IMR-90 (cell line): ENCODE results near the gene DENND1A. TPM values are rescaled to one million over a fixed set of nuclear protein-coding genes. Genes with fewer than 3 reads are reported as not detected.

Experiments
- ATAC-seq: fragments of 200-7000 bp; cut with Tn5 transposase; 2 replicates; pipeline ENCODE4 v1.9.1; 2020; ENCODE audit warnings: low read depth, mild to moderate bottlenecking, moderate library complexity
- BruUV-seq: library from RNA; stranded (reverse); fragments of 400-500 nt; replicated peaks from 2 replicates; lab custom pipeline; 2021; lab: Mats Ljungman, UMichigan
- CTCF ChIA-PET: fragments of 300-600 bp; formaldehyde crosslinking; extraction: SDS; loops from one replicate; lab custom pipeline; 2021; ENCODE audit warnings: antibody characterized with exemption; lab: Yijun Ruan, JAX
- POLR2A ChIA-PET: fragments of 300-600 bp; sonication (Branson Sonifier 250); formaldehyde crosslinking; loops from one replicate; lab custom pipeline; 2022; ENCODE audit warnings: antibody characterized with exemption; ENCODE audit not compliant: unreplicated experiment; lab: Charles Lee
- DNase-seq: peaks from one replicate; pipeline ENCODE4 v3.0.0; 2013
- H2AFZ ChIP-seq: replicated peaks from 2 replicates; pipeline ENCODE3; 2013; ENCODE audit warnings: low read length, mild to moderate bottlenecking; ENCODE audit not compliant: poor library complexity
- H2AK5ac ChIP-seq: 2 replicates; pipeline ENCODE4 v1.6.1; 2013; ENCODE audit warnings: low read depth, low read length, inconsistent platforms
- H2AK9ac ChIP-seq: replicated peaks from 2 replicates; pipeline ENCODE3; 2013; ENCODE audit warnings: mild to moderate bottlenecking, low read depth, low read length, moderate library complexity; ENCODE audit not compliant: poor library complexity
- H2BK120ac ChIP-seq: 2 replicates; pipeline ENCODE4 v1.6.1; 2013; ENCODE audit warnings: low read depth, low read length, inconsistent platforms
- H2BK15ac ChIP-seq: 3 replicates; pipeline ENCODE4 v1.6.1; 2013; ENCODE audit warnings: low read depth, low read length, inconsistent platforms
- H2BK20ac ChIP-seq: 2 replicates; pipeline ENCODE4 v1.6.1; 2013; ENCODE audit warnings: low read depth, mild to moderate bottlenecking, inconsistent platforms, low read length, moderate library complexity
- H2BK5ac ChIP-seq: 2 replicates; pipeline ENCODE4 v1.6.1; 2013; ENCODE audit warnings: mild to moderate bottlenecking, low read depth, low read length, inconsistent platforms; ENCODE audit not compliant: poor library complexity, severe bottlenecking
- H3K14ac ChIP-seq: replicated peaks from 2 replicates; pipeline ENCODE4 v1.6.1; 2013; ENCODE audit warnings: low read depth, low read length, inconsistent platforms
- H3K18ac ChIP-seq: 2 replicates; pipeline ENCODE4 v1.6.1; 2013; ENCODE audit warnings: low read depth, low read length, control low read depth
- H3K23ac ChIP-seq: 2 replicates; pipeline ENCODE4 v1.6.1; 2013; ENCODE audit warnings: low read depth, low read length, inconsistent platforms
- H3K27ac ChIP-seq: 2 replicates; pipeline ENCODE4 v1.5.1; 2013; ENCODE audit warnings: mild to moderate bottlenecking, control low read depth, low read length; ENCODE audit not compliant: insufficient read depth
- H3K27me3 ChIP-seq: 2 replicates; pipeline ENCODE4 v1.6.1; 2013; ENCODE audit warnings: low read length; ENCODE audit not compliant: control insufficient read depth, insufficient read depth
- H3K36me3 ChIP-seq: 2 replicates; pipeline ENCODE4 v1.6.1; 2013; ENCODE audit warnings: low read length, mixed read lengths; ENCODE audit not compliant: control insufficient read depth, insufficient read depth
- H3K4ac ChIP-seq: 2 replicates; pipeline ENCODE4 v1.6.1; 2013; ENCODE audit warnings: low read depth, low read length, inconsistent platforms
- H3K4me1 ChIP-seq: 2 replicates; pipeline ENCODE4 v1.6.1; 2013; ENCODE audit warnings: low read length, mixed read lengths; ENCODE audit not compliant: control insufficient read depth, insufficient read depth
- H3K4me2 ChIP-seq: 2 replicates; pipeline ENCODE4 v1.6.1; 2013; ENCODE audit warnings: low read depth, mild to moderate bottlenecking, control low read depth, low read length, moderate library complexity
- H3K4me3 ChIP-seq: 2 replicates; pipeline ENCODE4 v1.5.1; 2013; ENCODE audit warnings: low read depth, mild to moderate bottlenecking, control low read depth, low read length, moderate library complexity; ENCODE audit not compliant: insufficient read depth
- H3K56ac ChIP-seq: 2 replicates; pipeline ENCODE4 v1.6.1; 2013; ENCODE audit warnings: low read length, inconsistent platforms; ENCODE audit not compliant: insufficient read depth; ENCODE audit errors: extremely low read depth
- H3K79me1 ChIP-seq, 2 experiments: 2 replicates each; pipeline ENCODE4 v1.6.1; 2013; ENCODE audit warnings: low read length in 2 of 2, inconsistent platforms in 1 of 2, low read depth in 1 of 2
- H3K9ac ChIP-seq: 2 replicates; pipeline ENCODE4 v1.6.1; 2013; ENCODE audit warnings: low read depth, low read length, control low read depth
- H3K9me1 ChIP-seq: 2 replicates; pipeline ENCODE4 v1.6.1; 2013; ENCODE audit warnings: low read length, inconsistent platforms; ENCODE audit not compliant: insufficient read depth
- H3K9me3 ChIP-seq: 2 replicates; pipeline ENCODE4 v1.6.1; 2013; ENCODE audit warnings: low read length; ENCODE audit not compliant: control insufficient read depth, insufficient read depth
- H4K20me1 ChIP-seq: 2 replicates; pipeline ENCODE4 v1.6.1; 2013; ENCODE audit warnings: low read length, inconsistent platforms; ENCODE audit not compliant: insufficient read depth
- H4K5ac ChIP-seq: 2 replicates; pipeline ENCODE4 v1.6.1; 2013; ENCODE audit warnings: mild to moderate bottlenecking, low read depth, low read length, control low read depth
- H4K8ac ChIP-seq, 2 experiments: 2 replicates each; pipeline ENCODE4 v1.6.1; 2013; ENCODE audit warnings: low read depth in 2 of 2, low read length in 2 of 2, control low read depth in 1 of 2, inconsistent platforms in 1 of 2
- H4K91ac ChIP-seq: 2 replicates; pipeline ENCODE4 v1.6.1; 2013; ENCODE audit warnings: low read depth, low read length, inconsistent platforms; ENCODE audit not compliant: insufficient read depth
- BHLHE40 ChIP-seq: fragments of 150-350 bp; IDR thresholded peaks from 2 replicates; pipeline ENCODE4 v1.6.1; 2016; ENCODE audit warnings: mild to moderate bottlenecking, low read depth, low read length
- CEBPB ChIP-seq: IDR thresholded peaks from 2 replicates; pipeline ENCODE4 v1.6.1; 2012; ENCODE audit warnings: low read depth, low read length, improper control_type of control experiment
- MAZ ChIP-seq: IDR thresholded peaks from 2 replicates; pipeline ENCODE4 v1.6.1; 2012; ENCODE audit warnings: low read depth, mild to moderate bottlenecking, low read length, improper control_type of control experiment, moderate library complexity, borderline replicate concordance
- MXI1 ChIP-seq: IDR thresholded peaks from 2 replicates; pipeline ENCODE4 v1.6.1; 2012; ENCODE audit warnings: low read depth, mild to moderate bottlenecking, low read length, moderate library complexity, borderline replicate concordance
- NFE2L2 ChIP-seq: fragments of 150-350 bp; IDR thresholded peaks from 2 replicates; pipeline ENCODE4 v1.6.1; 2016; ENCODE audit warnings: low read depth, mild to moderate bottlenecking, low read length
- POLR2A ChIP-seq: IDR thresholded peaks from 2 replicates; pipeline ENCODE4 v1.6.1; 2012; ENCODE audit warnings: mild to moderate bottlenecking, low read depth, low read length
- RAD21 ChIP-seq: IDR thresholded peaks from 2 replicates; pipeline ENCODE4 v1.6.1; 2012; ENCODE audit warnings: low read length, improper control_type of control experiment
- RCOR1 ChIP-seq: IDR thresholded peaks from 2 replicates; pipeline ENCODE4 v1.6.1; 2012; ENCODE audit warnings: mild to moderate bottlenecking, low read length, improper control_type of control experiment; ENCODE audit not compliant: insufficient replicate concordance
- WGBS, 2 experiments: methylation state at CpG; one replicate each; pipeline versions ENCODE4 v1.1.5 to v1.1.7; 2013; ENCODE audit warnings: missing lambda C conversion rate in 2 of 2; ENCODE audit not compliant: insufficient read length in 1 of 2; ENCODE audit errors: extremely low coverage in 2 of 2; 5-methylcytosine and 5-hydroxymethylcytosine counted together
- dilution Hi-C: fragments of 300-500 bp; cut with HindIII; formaldehyde crosslinking; loops from one replicate; pipeline ENCODE4 v1.14.3; 2018; ENCODE audit warnings: low sequenced_read_pairs; ENCODE audit not compliant: unreplicated experiment
- in situ Hi-C: fragments of 300-500 bp; cut with MboI; formaldehyde crosslinking; loops from 3 replicates; pipeline ENCODE4 v1.14.3; 2019; ENCODE audit warnings: low sequenced_read_pairs, inconsistent platforms, mixed read lengths
- intact Hi-C: fragments of 100-400 bp; cut with micrococcal nuclease; formaldehyde crosslinking; loops from 2 replicates; pipeline ENCODE4 v1.10.0; 2022
- polyA plus RNA-seq, 3 experiments: library from polyadenylated mRNA; depleted of rRNA; stranded (reverse); fragments of >200 nt; gene quantifications; 2 replicates each; pipeline ENCODE4 v1.2.3, GENCODE V29; 2012; ENCODE audit warnings: low replicate concordance in 1 of 3
- total RNA-seq: library from RNA; depleted of rRNA; stranded (reverse); fragments of >200 nt; gene quantifications from 2 replicates; pipeline ENCODE4 v1.2.3, GENCODE V29; 2012
- TF ChIP-seq, protein P1 (sequence below): conservative IDR thresholded peaks from 2 replicates; pipeline ENCODE4 v1.5.1; 2012; ENCODE audit warnings: mild to moderate bottlenecking, low read depth, low read length, improper control_type of control experiment

Gene DENND1A
- total and polyA plus RNA-seq, 2 of the 4 experiments (the other 2 are of a cell fraction) = 21.4 to 27.6 TPM

DNA sequence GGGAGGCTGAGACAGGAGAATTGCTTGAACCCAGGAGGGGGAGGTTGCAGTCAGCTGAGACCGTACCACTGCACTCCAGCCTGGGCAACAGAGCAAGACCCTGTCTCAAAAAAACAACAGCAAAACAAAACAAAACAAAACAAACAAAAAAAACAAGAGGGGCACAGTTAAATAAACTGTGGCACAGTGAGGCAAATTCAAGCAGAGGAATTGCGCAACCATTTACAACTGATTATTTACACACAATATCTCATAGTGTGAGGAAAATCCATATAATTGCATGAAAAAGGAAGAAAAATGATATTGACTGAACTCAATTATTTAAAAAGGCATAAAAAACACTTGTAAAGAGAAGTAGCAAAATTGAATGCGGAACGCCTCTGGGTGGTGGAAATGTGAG lies 412.4 kb downstream of the DENND1A start:
- no peak for DNase-seq
- Histone ChIP-seq H2AK9ac (no peak overlapping the region), H3K18ac (no peak overlapping the region), H2BK120ac (no peak overlapping the region), H2AK5ac (no peak overlapping the region), H2BK5ac (no peak overlapping the region), H3K9ac (no peak overlapping the region), H4K91ac (no peak overlapping the region), H3K9me1 (peaks cover 3% of the 10 kb centered on the region; the same call in 1 of the 2 replicates), H3K56ac (no peak overlapping the region), H3K36me3 (no peaks in the 10 kb centered on the region), H4K20me1 (no peaks in the 10 kb centered on the region), H3K79me1 (no peaks in the 10 kb centered on the region), H4K8ac (no peak overlapping the region), H3K14ac (no peak overlapping the region), H3K27me3 (no peaks in the 10 kb centered on the region), H3K9me3 (no peaks in the 10 kb centered on the region), H4K5ac (no peak overlapping the region), H2BK20ac (no peak overlapping the region), H3K4me3 (no peak overlapping the region), H3K27ac (no peak overlapping the region), H3K23ac (no peak overlapping the region), H3K4me1 (no peaks in the 10 kb centered on the region), H2BK15ac (no peak overlapping the region), H2AFZ (no peak overlapping the region), H3K4ac (no peak overlapping the region), H3K4me2 (no peak overlapping the region)
- no CpG with 5 or more reads among the region's 4 CpGs for WGBS, 2 experiments
- CTCF ChIA-PET = no interaction called here
- in situ Hi-C loops = no loop called here
- no TSS peak for BruUV-seq
- TF ChIP-seq RAD21 = no peak
- TF ChIP-seq MXI1 = no peak
- TF ChIP-seq BHLHE40 = no peak
- peak; percentile 96 for TF ChIP-seq CEBPB
- TF ChIP-seq MAZ = no peak
- no peak for TF ChIP-seq NFE2L2
- TF ChIP-seq, protein P1, sequence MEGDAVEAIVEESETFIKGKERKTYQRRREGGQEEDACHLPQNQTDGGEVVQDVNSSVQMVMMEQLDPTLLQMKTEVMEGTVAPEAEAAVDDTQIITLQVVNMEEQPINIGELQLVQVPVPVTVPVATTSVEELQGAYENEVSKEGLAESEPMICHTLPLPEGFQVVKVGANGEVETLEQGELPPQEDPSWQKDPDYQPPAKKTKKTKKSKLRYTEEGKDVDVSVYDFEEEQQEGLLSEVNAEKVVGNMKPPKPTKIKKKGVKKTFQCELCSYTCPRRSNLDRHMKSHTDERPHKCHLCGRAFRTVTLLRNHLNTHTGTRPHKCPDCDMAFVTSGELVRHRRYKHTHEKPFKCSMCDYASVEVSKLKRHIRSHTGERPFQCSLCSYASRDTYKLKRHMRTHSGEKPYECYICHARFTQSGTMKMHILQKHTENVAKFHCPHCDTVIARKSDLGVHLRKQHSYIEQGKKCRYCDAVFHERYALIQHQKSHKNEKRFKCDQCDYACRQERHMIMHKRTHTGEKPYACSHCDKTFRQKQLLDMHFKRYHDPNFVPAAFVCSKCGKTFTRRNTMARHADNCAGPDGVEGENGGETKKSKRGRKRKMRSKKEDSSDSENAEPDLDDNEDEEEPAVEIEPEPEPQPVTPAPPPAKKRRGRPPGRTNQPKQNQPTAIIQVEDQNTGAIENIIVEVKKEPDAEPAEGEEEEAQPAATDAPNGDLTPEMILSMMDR = no peak
- no peak for TF ChIP-seq POLR2A
- TF ChIP-seq RCOR1 = no peak
- intact Hi-C loops = no loop called here
- no peak for ATAC-seq
- POLR2A ChIA-PET = no interaction called here
- dilution Hi-C loops = no loop called here
